Neural crest cell (in vitro differentiated cells): ENCODE measurements around the gene TOR4A. TPM values are rescaled to one million over a fixed set of nuclear protein-coding genes. Genes with fewer than 3 reads are reported as not detected.
"Not testable (repeated sequence)": the region's sequence is repeated elsewhere in the genome, so short reads cannot be mapped to it uniquely, and the experiment has no call there.

ENCODE experiments used
- DNase-seq: peaks from one replicate; pipeline ENCODE4 v3.0.0; 2021; ENCODE audit warnings: low read depth, mixed read lengths, low spot score
- H3K27ac Mint-ChIP-seq: one replicate; pipeline ENCODE4 v1.8.0; 2021; ENCODE audit warnings: mild to moderate bottlenecking, mixed read lengths; ENCODE audit not compliant: unreplicated experiment
- H3K27me3 Mint-ChIP-seq: 2 replicates; pipeline ENCODE4 v1.8.0; 2021; ENCODE audit warnings: low read depth, mild to moderate bottlenecking, mixed read lengths
- H3K36me3 Mint-ChIP-seq: 2 replicates; pipeline ENCODE4 v1.8.0; 2021; ENCODE audit warnings: low read depth, mild to moderate bottlenecking, mixed read lengths
- H3K4me1 Mint-ChIP-seq: 2 replicates; pipeline ENCODE4 v1.8.0; 2021; ENCODE audit warnings: mixed read lengths
- H3K4me3 Mint-ChIP-seq: one replicate; pipeline ENCODE4 v1.8.0; 2021; ENCODE audit warnings: mild to moderate bottlenecking, mixed read lengths
- H3K9me3 Mint-ChIP-seq: 2 replicates; pipeline ENCODE4 v1.8.0; 2021; ENCODE audit warnings: mixed read lengths
- CTCF ChIP-seq: fragments of 200-600 bp; sonication (generic); conservative IDR thresholded peaks from 2 replicates; pipeline ENCODE4 v1.5.0; 2021; ENCODE audit warnings: antibody characterized with exemption, mild to moderate bottlenecking
- total RNA-seq: library from RNA; stranded (reverse); gene quantifications from 2 replicates; pipeline ENCODE4 v1.2.1, GENCODE V29; 2021

Gene TOR4A
- total RNA-seq, 1 donor from 2014 or later, result 0.86 TPM

GRCh38 chr9:137240841-137241489, 36.6 kb upstream of the TOR4A start, which contains the start of gene TUBB4B:
TSS of gene TUBB4B (plus strand) at chr9:137241287. CDS start at chr9:137241361, 74 bp downstream.
- peaks cover 11% of the 10 kb centered on the region for H3K36me3 Mint-ChIP-seq
- no peaks in the 10 kb centered on the region for H3K9me3 Mint-ChIP-seq
- peak; percentile 95 for DNase-seq
- peaks cover 4% of the 10 kb centered on the region for H3K27me3 Mint-ChIP-seq
- TF ChIP-seq CTCF, result no peak
- H3K4me1 Mint-ChIP-seq, result peaks cover 24% of the 10 kb centered on the region
- H3K4me3 Mint-ChIP-seq, result peak within 1 kb of the TSS; percentile 97
- H3K27ac Mint-ChIP-seq, result no peak within 1 kb of the TSS

GRCh38 chr9:137241490-137242268, 35.8 kb upstream of the TOR4A start:
- peaks cover 4% of the 10 kb centered on the region for H3K27me3 Mint-ChIP-seq
- H3K4me1 Mint-ChIP-seq, result peaks cover 24% of the 10 kb centered on the region
- no peak overlapping the region for H3K27ac Mint-ChIP-seq
- no peak for DNase-seq
- H3K9me3 Mint-ChIP-seq, result no peaks in the 10 kb centered on the region
- TF ChIP-seq CTCF, result no peak
- H3K36me3 Mint-ChIP-seq, result peaks cover 11% of the 10 kb centered on the region
- peak overlapping the region; percentile 91 for H3K4me3 Mint-ChIP-seq

GRCh38 chr9:137242269-137243203, 35.0 kb upstream of the TOR4A start:
- Mint-ChIP-seq H3K4me3 (peak overlapping the region; percentile 91), H3K27me3 (peaks cover 4% of the 10 kb centered on the region), H3K36me3 (peaks cover 11% of the 10 kb centered on the region), H3K27ac (peak overlapping the region; percentile 57), H3K9me3 (no peaks in the 10 kb centered on the region), H3K4me1 (peaks cover 24% of the 10 kb centered on the region)
- no peak for DNase-seq
- no peak for TF ChIP-seq CTCF

GRCh38 chr9:137243266-137243625, 34.3 kb upstream of the TOR4A start:
- H3K27me3 Mint-ChIP-seq, H3K27ac Mint-ChIP-seq, H3K9me3 Mint-ChIP-seq, DNase-seq: not testable (repeated sequence)
- peak overlapping the region; percentile 91 for H3K4me3 Mint-ChIP-seq
- peaks cover 24% of the 10 kb centered on the region for H3K4me1 Mint-ChIP-seq
- H3K36me3 Mint-ChIP-seq, result peaks cover 11% of the 10 kb centered on the region

GRCh38 chr9:137243626-137244485, 33.7 kb upstream of the TOR4A start:
- H3K4me3 Mint-ChIP-seq, result peak overlapping the region; percentile 91
- H3K27ac Mint-ChIP-seq, result no peak overlapping the region
- no peaks in the 10 kb centered on the region for H3K9me3 Mint-ChIP-seq
- DNase-seq, result no peak
- H3K4me1 Mint-ChIP-seq, result peaks cover 22% of the 10 kb centered on the region
- H3K36me3 Mint-ChIP-seq, result peaks cover 11% of the 10 kb centered on the region
- no peak for TF ChIP-seq CTCF
- H3K27me3 Mint-ChIP-seq, result peaks cover 4% of the 10 kb centered on the region
